ENCODE results near the gene WWOX.

DNA sequence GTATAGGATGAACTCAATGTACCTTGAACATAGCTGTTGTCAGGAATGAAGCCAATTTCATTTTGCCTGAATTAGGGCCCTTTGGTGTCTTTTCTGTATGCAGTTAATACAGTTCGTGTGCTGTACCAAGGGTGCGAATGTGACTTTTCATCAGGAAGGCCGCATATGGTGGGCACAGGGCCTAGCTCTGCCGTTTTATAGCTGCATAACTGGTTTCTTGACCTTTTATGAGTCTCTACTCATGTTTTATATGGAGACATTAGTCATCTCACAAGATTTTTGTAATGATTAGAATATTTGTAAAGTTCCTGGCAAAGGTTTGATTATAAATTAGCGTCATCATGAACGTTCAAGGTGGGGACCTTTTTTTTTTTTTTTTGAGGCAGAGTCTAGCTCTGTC, 989.5 kb downstream of the WWOX start:
- no peak for TF ChIP-seq POLR2A (IDR thresholded peaks at IDR 0.05)
- TF ChIP-seq CTCF (IDR thresholded peaks at IDR 0.05), result no peak

Data from thyroid gland (tissue), 4 donors.